Brain pericyte (primary cell): ENCODE measurements around the gene PSME2.

Experiments used
- DNase-seq: peaks from one replicate; pipeline ENCODE4 v3.0.0-alpha.2; 2012; ENCODE audit warnings: low read depth, low spot score

Gene PSME2

GRCh38 chr14:24146453-24146977 is at the start of gene PSME2:
Gene PSME2, minus strand, starts transcription at chr14:24146610. Its CDS starts 29 bp downstream, at chr14:24146581.
- DNase-seq: peak; percentile 89

DNA sequence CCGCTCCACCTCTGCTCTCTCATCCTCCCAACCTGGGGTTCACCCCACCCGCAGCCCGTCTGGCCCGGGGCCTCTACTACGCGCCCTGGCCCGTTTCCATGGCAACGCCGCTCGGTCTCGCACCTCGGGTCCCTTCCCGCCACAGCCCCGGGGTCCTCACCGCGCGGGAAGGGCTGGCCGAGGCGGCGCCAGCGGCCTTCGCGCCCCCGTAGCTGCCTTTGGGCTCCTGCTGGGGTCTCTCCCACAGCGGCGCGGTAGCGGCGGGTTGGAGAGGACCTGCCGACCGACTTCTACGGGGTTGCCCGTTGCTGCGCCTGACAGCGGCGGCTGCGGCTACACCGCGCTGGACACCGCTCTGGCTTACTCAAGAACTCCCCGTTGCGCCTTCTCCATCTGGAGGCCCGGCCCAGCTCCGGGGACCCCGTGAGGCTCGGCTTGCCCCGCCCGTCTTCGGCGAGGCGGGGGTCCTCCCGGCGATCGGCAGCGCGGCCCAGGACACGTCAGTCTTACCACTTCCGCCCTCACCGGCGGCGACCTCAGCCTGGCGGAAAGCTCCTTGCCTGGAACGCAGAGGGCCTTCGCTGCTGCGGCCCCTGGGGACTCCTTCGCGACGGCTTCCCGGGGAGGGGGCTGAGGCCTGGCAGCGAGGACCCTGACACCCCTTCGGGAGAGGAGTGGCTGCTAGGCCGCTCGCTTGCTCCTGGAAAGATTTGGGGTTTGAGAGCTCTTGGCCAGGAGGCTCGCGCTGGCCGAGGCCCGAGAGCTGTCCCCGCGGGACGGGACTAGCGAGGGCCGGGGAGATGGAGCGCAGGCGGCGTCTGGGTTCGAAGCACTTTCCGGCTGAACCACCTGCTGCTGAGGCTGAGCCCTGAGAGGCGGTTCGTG is 49.0 kb upstream of the PSME2 start, which contains the start of gene TM9SF1:
TM9SF1 (minus strand) TSS at position 256 of the 885 bp plus-strand sequence. CDS start 422 bp downstream, outside the sequence.
- DNase-seq: peak; percentile 74

GRCh38 chr14:24194873-24195185 is 48.4 kb upstream of the PSME2 start:
- no peak for DNase-seq

GRCh38 chr14:24194186-24194872 is 47.9 kb upstream of the PSME2 start:
- no peak for DNase-seq

DNA sequence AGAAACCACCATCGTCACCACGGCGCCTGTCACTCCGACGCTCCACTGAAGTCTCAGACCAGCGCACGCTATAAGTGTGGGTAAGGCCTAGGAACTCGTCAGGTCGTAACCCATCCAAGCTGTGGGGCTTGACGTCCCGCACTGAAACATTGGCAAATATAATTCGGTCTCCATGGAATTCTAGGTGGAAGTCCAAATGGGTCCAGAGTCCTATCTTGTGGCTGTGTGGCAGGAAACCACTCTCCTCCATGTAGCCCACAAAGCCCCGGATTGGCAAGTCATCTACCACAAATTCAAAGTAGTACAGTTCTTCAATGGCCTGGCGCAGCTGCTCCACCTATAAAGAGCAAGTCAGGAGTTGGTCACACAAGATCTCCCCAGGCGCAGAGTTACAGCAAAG is 46.5 kb upstream of the PSME2 start:
- DNase-seq: no peak

GRCh38 chr14:24190416-24190815 is 44.0 kb upstream of the PSME2 start:
- no peak for DNase-seq

- DNase-seq: no peak
Observed at GRCh38 chr14:24189460-24189859, 43.0 kb upstream of the PSME2 start.

- DNase-seq: no peak
Observed at GRCh38 chr14:24189059-24189375, 42.6 kb upstream of the PSME2 start.

DNA sequence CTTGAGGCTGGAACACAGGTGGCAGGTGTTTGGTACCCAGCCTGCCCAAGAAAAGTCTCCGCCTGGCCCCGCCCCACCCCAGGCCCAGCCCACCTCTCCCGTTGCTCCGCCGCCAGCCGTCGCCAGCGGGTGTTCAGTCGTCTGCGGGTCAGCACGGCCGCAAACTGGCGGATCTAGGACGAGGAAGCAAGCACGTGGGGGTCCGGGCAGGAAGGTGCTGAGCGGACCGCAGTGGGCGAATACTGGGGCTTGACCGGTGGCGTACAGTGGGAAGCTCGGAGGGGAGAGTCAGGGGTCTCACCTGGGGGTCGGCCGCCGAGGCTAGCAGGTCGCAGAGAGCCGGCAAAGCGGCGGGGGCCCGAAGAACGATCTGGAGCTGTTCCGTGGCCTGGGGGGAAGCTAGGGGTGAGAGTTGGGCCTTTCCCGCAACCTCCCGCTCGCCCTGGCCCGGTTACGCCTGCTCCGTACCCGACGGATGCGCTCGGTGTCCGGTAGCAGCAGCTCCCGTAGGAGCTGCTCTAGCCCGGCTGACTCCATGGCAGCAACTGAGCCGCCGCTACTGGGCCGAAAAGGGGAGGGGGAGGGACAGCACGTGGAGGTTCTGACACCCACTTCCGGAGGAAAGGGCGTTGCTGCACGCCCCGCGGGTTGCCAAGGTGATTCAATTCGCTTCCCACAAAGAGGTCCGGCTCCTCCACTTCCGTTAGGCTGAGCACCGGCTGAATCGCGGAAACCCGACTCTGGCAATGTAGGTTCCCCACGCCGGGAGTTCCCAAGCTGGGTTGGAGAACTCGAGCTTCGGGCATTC is 42.0 kb upstream of the PSME2 start, which contains the start of gene IPO4:
IPO4 (minus strand) TSS at position 566 of the 808 bp plus-strand sequence; CDS start at position 537, 29 bp downstream.
- peak; percentile 86 for DNase-seq

GRCh38 chr14:24187539-24187915 is 41.1 kb upstream of the PSME2 start:
- no peak for DNase-seq

- DNase-seq: no peak
Observed at GRCh38 chr14:24186831-24187538, 40.6 kb upstream of the PSME2 start.

DNA sequence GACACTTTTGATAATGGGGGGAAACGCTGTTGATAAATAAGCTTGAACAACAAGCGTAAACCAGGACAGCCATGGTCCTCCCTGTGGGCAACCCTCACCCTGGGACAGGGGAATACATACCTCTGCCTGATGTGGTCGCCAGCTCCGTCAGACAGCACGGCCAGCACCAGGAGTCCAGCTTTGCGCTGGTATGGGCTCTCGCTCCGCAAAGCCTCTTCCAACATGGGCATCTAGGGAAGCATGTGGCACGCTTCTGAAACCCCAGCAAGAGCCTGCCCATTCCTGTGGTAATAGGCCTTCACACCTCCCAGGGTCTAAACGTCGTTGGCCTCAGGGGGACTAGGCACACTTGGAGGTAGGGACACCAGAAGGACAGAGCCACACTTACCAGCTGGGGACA is 39.3 kb upstream of the PSME2 start:
- DNase-seq: no peak

- DNase-seq: no peak
Observed at GRCh38 chr14:24185026-24185425, 38.6 kb upstream of the PSME2 start.

DNA sequence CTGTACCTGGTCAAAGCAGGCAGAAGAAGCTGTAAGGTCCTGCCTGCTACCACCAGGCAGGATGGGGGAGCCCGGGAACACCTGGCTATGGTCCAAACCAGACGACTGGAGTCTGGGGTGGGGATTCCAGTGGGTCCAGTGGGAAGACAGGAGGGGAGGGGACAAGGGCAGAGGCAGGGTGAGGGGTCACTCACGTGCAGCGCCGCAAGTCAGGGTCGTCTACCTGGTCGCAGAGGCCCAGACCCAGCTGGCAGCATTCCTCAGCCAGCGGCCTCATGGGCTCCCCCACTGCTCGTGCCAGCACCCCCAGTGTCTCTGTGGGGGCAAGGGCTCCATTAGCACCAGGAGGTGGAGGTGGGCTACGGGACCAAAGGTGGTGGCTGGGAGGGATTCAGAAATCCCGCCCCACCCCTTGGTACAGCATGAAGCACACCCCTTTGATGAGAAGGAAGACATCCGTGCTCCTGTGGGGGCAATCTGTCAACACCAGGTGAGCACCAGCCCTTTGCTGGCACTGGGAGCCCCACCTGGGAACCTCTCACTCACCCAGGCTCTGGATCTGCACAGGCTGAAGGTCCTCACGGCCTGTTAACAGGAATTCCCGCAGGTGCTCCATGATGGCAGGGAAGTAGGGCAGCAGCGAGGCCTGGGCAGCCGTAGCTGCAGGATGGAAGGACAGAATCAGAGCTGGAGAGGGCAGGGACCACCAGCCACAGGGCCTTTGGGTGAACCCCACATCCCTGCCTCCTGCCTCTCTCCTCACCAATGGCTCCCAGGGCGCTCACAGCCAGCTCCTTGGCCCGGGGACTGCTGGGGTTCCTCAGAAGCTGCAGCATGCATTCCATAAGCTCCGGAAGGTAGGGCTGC is 37.9 kb upstream of the PSME2 start:
- no peak for DNase-seq

- DNase-seq: no peak
Observed at GRCh38 chr14:24183014-24183481, 36.6 kb upstream of the PSME2 start.

DNA sequence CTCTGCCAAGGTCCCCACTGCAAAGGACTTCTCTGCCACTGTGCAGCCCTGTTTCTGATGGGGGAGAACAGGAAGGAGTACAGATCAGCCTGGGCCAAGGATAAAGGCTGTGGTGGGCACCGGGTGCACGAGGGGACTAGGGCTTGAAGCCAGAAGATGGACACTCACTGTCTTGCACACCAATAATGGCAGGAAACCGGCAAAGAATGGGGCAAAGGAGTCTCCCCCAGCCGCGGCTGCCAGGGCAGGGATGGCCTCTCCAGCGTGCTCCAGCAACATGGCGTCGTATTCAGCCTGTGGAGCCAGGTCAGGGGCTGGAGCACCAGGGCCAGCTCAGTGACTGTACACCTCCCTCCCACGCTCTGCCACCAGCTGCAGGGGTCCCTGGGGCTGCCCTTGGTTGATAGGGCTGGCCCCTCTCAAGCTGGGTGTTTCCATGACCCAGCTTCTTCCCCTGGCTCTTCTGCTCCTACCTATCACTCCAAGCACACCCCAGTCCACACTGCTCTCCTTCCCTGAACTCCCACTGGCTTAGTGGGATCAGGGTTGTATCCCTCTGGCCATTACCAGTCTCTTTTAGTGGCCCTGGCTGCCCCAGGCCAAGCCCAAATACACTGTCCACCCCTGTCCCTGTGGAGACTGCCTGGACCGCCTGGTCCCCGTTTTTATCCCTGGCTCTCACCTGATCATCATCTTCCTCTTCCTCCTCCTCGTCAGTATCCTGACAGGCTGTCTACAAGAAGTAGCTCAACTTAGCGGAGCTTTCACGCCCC is 35.9 kb upstream of the PSME2 start:
- no peak for DNase-seq

GRCh38 chr14:24181371-24182077 is 35.1 kb upstream of the PSME2 start:
- no peak for DNase-seq

- DNase-seq: no peak
Observed at GRCh38 chr14:24179961-24180796, 33.8 kb upstream of the PSME2 start.
